Effector memory CD8-positive, alpha-beta T cell (primary cell): ENCODE measurements around the gene RSPO3.

ENCODE experiments used
- ATAC-seq: fragments of 150-1000 bp; cut with Tn5 transposase; replicated peaks from 2 replicates; pipeline ENCODE4 v1.10.0; 2021; ENCODE audit warnings: mild to moderate bottlenecking, moderate library complexity
- DNase-seq, 3 experiments: peaks; one replicate each; pipeline ENCODE4 v3.0.0; 2021
- H3K27ac Mint-ChIP-seq, 2 donors: one replicate each; pipeline ENCODE4 v1.8.0; 2022; ENCODE audit warnings: mild to moderate bottlenecking in 2 of 2, mixed read lengths in 2 of 2, moderate library complexity in 2 of 2
- H3K27me3 Mint-ChIP-seq, 2 donors: one replicate each; pipeline ENCODE4 v1.8.0; 2022; ENCODE audit warnings: mixed read lengths in 2 of 2
- H3K36me3 Mint-ChIP-seq: one replicate; pipeline ENCODE4 v1.8.0; 2022; ENCODE audit warnings: mild to moderate bottlenecking, moderate library complexity, mixed read lengths; ENCODE audit not compliant: insufficient read depth
- H3K4me1 Mint-ChIP-seq, 2 donors: one replicate each; pipeline ENCODE4 v1.8.0; 2022; ENCODE audit warnings: low read depth in 2 of 2, mixed read lengths in 2 of 2
- H3K4me3 Mint-ChIP-seq, 2 donors: one replicate each; pipeline ENCODE4 v1.8.0; 2022; ENCODE audit warnings: mild to moderate bottlenecking in 2 of 2, mixed read lengths in 2 of 2, moderate library complexity in 2 of 2
- H3K9me3 Mint-ChIP-seq, 2 donors: one replicate each; pipeline ENCODE4 v1.8.0; 2022; ENCODE audit warnings: mixed read lengths in 2 of 2

RSPO3 gene

DNA sequence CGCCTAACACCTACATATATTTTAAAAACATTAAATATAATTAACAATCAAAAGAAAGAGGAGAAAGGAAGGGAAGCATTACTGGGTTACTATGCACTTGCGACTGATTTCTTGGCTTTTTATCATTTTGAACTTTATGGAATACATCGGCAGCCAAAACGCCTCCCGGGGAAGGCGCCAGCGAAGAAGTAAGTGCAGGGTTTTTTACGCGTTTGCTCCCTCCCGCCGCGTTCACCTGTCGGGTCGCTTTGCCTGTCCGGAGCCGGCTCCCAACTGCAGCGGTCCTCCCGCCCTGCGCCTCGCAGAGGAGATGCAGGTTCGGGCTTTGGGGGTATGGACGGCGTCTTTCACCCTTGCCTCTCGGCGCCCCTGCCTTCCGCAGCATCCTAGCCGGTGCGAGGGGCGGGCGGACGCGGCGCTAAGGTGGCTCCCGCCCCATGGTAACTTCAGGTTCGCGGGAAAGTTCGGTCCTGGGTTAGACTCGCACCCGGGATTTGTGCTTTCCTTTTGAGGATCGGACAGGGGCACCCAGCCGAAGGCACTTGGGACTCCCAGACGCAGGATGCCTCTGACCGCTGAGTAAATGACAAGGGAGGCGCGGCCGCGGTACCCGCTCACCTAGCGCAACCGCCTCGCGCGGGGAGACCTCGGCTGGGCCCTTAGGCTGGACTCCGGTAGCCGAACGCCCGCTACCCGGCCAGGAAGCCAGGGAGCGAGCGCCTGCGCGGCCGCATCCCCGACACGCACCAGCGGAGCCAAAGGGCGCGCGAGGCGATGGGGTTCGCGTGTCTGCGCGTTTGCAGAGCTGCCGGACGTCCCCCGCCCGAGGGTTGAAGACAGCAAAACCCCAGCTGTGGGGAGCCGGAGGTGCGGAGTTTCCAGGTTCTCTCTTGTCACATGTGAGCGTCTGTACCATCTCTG, 891 bp downstream of the RSPO3 start:
- ATAC-seq (no peak), DNase-seq (no peak)
- H3K27me3 Mint-ChIP-seq: peaks cover 58 to 85% of the 10 kb centered on the region in 2 donors
- peaks cover 3% of the 10 kb centered on the region for H3K36me3 Mint-ChIP-seq
- H3K9me3 Mint-ChIP-seq: no peaks in the 10 kb centered on the region
- H3K4me3 Mint-ChIP-seq: peak overlapping the region; percentile 69 to 79
- no peak overlapping the region for H3K27ac Mint-ChIP-seq
- H3K4me1 Mint-ChIP-seq: peaks cover 12 to 16% of the 10 kb centered on the region in 2 donors

DNA sequence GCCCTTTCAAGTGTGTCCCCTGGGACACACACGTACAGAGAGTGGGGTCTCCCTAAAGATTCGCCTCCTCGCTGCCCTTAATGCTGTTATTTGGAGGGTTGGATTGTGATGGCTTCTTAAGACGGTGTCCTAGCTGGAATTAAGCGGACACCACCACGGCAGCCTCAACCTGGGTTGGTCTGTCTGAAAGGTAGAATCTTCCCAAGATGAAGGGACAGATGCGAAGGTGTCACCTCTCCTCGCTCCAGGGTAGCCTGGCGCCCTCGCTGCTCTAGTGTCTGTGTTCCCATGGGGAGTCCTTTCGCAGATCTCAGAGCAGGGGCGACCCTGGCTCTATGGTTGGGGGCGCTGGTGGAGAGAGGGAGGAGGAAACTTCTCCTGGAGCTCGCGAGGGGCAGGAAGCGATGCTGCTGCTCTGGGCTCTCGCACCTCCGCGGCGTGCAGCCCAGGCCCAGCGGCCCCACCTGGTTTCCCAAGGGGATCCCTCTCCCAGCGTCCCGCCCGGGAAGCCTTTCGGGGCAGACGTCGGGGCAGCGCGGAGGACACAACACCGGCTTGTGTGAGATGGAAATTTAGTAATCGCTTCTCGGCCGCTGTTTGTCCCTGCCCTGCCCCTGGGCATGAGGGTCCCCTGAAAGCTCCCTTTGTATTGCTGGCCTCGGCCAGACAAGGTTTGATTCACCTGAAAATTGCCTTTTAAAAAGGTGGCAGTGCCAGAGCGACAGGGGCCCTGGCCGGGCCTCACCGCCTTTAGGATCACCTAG, 1.7 kb downstream of the RSPO3 start:
- Mint-ChIP-seq H3K27me3 (peaks cover 53 to 78% of the 10 kb centered on the region in 2 donors), H3K4me1 (peaks cover 12 to 16% of the 10 kb centered on the region in 2 donors)
- ATAC-seq: no peak

DNA sequence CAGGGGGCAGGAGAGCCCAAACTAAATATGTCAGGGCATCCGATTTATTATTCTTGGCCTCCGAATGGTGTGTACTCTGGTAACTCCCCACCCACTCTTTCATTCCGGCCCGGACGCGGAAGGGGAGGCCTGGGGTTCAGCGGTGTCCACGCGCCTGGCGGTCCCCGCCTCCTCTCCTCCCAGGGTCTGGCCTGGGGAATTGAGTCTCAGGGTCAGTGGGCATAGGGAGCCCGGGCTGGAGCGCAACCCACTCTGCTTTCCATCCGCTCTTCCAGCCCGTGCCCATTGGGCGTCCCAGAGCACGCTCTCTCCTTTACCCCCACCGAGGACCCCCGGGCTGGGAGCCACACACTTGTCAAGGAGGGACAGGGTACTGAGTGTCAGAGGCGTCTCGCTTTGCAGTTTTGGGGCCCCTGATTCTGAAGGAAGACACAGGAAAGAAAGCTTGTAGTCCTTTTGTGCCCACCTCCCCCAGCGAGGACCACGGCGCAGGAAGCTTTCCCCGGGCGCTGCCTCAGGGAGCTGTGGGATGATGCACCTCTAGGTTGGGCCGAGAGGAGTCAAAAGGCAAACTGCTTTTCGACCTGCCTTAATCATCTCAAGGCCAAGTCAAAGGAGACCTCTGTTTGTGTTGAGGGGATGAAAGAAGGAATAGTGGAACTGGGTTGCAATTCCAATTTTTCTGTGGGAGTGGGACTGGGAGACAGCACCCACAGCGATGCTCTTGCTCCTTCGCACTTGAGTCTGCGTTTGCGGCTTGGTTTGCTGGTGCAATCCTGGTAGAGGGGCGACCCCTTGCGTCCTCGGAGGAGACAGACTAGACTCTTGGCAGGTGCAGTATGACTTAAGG, 2.5 kb downstream of the RSPO3 start:
- Mint-ChIP-seq H3K9me3 (no peaks in the 10 kb centered on the region), H3K36me3 (peaks cover 3% of the 10 kb centered on the region), H3K4me3 (peak overlapping the region; percentile 13 to 59), H3K4me1 (peaks cover 12 to 16% of the 10 kb centered on the region in 2 donors), H3K27me3 (peaks cover 51 to 70% of the 10 kb centered on the region in 2 donors), H3K27ac (no peak overlapping the region)
- ATAC-seq (peak; percentile 40), DNase-seq (peak; percentile 5 to 15 (median 14))

More for the DNA sequence above, 1.7 kb downstream of the RSPO3 start:
- H3K9me3 Mint-ChIP-seq: no peaks in the 10 kb centered on the region
- H3K27ac Mint-ChIP-seq: no peak overlapping the region
- peaks cover 3% of the 10 kb centered on the region for H3K36me3 Mint-ChIP-seq
- no peak for DNase-seq
- H3K4me3 Mint-ChIP-seq: peak overlapping the region; percentile 13 to 59

- H3K4me3 Mint-ChIP-seq: no peak overlapping the region
- DNase-seq (no peak), ATAC-seq (no peak)
- peaks cover 12 to 16% of the 10 kb centered on the region in 2 donors for H3K4me1 Mint-ChIP-seq
- no peaks in the 10 kb centered on the region for H3K9me3 Mint-ChIP-seq
- H3K27ac Mint-ChIP-seq: no peak overlapping the region
- peaks cover 3% of the 10 kb centered on the region for H3K36me3 Mint-ChIP-seq
- H3K27me3 Mint-ChIP-seq: peaks cover 47 to 64% of the 10 kb centered on the region in 2 donors
Measured at GRCh38 chr6:127121637-127121960, 3.1 kb downstream of the RSPO3 start.

DNA sequence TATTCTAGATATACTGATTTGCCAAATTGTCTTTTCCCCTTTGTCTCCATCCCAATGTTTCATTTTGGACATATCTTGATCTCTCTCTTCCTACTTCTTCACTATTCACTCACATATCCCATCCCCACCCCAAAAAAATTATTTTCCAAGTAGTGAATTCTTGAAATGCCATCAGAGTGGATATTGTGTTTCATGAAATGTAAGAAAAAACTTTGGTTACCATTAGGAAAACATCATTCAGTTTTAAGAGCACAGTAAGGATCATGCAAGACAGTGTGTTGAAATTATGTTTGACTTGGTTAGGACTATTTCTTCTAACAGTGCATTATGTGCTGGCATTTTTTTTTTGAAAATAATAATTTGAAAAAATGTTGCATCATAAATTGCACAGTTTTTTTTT, 5.7 kb downstream of the RSPO3 start:
- Mint-ChIP-seq H3K4me1 (peaks cover 6 to 8% of the 10 kb centered on the region in 2 donors), H3K27ac (no peak overlapping the region), H3K36me3 (peaks cover 3% of the 10 kb centered on the region), H3K4me3 (no peak overlapping the region), H3K27me3 (peaks cover 27 to 38% of the 10 kb centered on the region in 2 donors), H3K9me3 (no peaks in the 10 kb centered on the region)
- ATAC-seq: no peak
- no peak for DNase-seq

GRCh38 chr6:127124680-127125079, 6.2 kb downstream of the RSPO3 start:
- Mint-ChIP-seq H3K36me3 (peaks cover 3% of the 10 kb centered on the region), H3K9me3 (no peaks in the 10 kb centered on the region), H3K27ac (no peak overlapping the region), H3K4me1 (peaks cover 6 to 8% of the 10 kb centered on the region in 2 donors), H3K27me3 (peaks cover 30 to 33% of the 10 kb centered on the region in 2 donors), H3K4me3 (no peak overlapping the region)
- DNase-seq: no peak
- ATAC-seq: no peak

- H3K27me3 Mint-ChIP-seq: peaks cover 6 to 14% of the 10 kb centered on the region in 2 donors
- no peak for DNase-seq
- no peak overlapping the region for H3K4me3 Mint-ChIP-seq
- H3K9me3 Mint-ChIP-seq: no peaks in the 10 kb centered on the region
- no peak overlapping the region for H3K27ac Mint-ChIP-seq
- no peak for ATAC-seq
- H3K4me1 Mint-ChIP-seq: no peaks in the 10 kb centered on the region
- no peaks in the 10 kb centered on the region for H3K36me3 Mint-ChIP-seq
Measured at GRCh38 chr6:127128066-127128465, 9.6 kb downstream of the RSPO3 start.

GRCh38 chr6:127129251-127129650, 10.8 kb downstream of the RSPO3 start:
- H3K36me3 Mint-ChIP-seq: no peaks in the 10 kb centered on the region
- H3K4me3 Mint-ChIP-seq: no peak overlapping the region
- no peaks in the 10 kb centered on the region for H3K4me1 Mint-ChIP-seq
- peaks cover 0 to 14% of the 10 kb centered on the region in 2 donors for H3K27me3 Mint-ChIP-seq
- DNase-seq (no peak), ATAC-seq (no peak)
- H3K9me3 Mint-ChIP-seq: no peaks in the 10 kb centered on the region
- H3K27ac Mint-ChIP-seq: no peak overlapping the region

DNA sequence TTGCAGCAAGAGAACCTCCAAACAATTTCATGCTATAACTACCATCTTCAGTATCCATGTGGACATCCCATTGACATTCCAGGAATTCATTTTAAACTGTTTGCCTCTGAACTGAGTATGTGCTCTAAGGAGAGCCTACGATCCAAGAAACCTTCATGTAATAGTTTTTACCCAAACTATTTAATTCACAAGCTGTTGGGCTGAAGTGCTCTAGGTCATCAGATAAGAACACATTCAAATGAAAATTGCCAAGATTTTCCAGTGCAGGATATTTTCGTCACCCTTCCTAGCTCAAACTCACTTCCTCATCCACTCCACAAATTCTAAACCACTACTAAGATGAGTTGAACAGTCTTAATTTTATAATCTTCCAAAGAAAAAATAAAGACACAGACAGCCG, 12.8 kb downstream of the RSPO3 start:
- H3K4me3 Mint-ChIP-seq: no peak overlapping the region
- DNase-seq: no peak
- H3K9me3 Mint-ChIP-seq: no peaks in the 10 kb centered on the region
- ATAC-seq: no peak
- no peaks in the 10 kb centered on the region for H3K4me1 Mint-ChIP-seq
- H3K27ac Mint-ChIP-seq: no peak overlapping the region
- peaks cover 0 to 9% of the 10 kb centered on the region in 2 donors for H3K27me3 Mint-ChIP-seq
- H3K36me3 Mint-ChIP-seq: no peaks in the 10 kb centered on the region

- no peak overlapping the region for H3K4me3 Mint-ChIP-seq
Measured at GRCh38 chr6:127131772-127132376, 13.4 kb downstream of the RSPO3 start.

DNA sequence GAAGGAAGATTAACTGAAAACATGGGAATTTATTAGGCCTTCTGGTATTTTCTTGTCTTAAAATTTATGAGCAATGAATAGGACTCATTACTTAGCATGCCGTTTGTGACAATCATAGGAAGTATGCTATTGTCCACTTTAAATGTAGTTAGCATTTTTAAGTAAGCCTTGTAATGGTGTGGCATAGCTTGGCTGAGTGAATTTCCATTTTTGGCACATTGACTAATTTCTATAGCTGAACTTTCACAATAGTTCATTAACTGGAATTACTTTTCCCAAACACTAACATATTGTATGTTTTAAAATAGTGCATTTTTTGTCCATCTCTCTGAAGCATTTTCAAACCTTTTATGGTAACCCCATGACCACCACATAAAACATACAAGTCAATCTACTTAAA, 15.7 kb downstream of the RSPO3 start:
- Mint-ChIP-seq H3K36me3 (no peaks in the 10 kb centered on the region), H3K27ac (no peak overlapping the region), H3K4me1 (no peaks in the 10 kb centered on the region), H3K4me3 (no peak overlapping the region), H3K9me3 (no peaks in the 10 kb centered on the region), H3K27me3 (peaks cover 7 to 9% of the 10 kb centered on the region in 2 donors)
- DNase-seq (no peak), ATAC-seq (no peak)

More at GRCh38 chr6:127131772-127132376, 13.4 kb downstream of the RSPO3 start:
- Mint-ChIP-seq H3K27ac (no peak overlapping the region), H3K4me1 (no peaks in the 10 kb centered on the region), H3K27me3 (peaks cover 6 to 9% of the 10 kb centered on the region in 2 donors), H3K9me3 (no peaks in the 10 kb centered on the region), H3K36me3 (no peaks in the 10 kb centered on the region)
- no peak for ATAC-seq
- no peak for DNase-seq

DNA sequence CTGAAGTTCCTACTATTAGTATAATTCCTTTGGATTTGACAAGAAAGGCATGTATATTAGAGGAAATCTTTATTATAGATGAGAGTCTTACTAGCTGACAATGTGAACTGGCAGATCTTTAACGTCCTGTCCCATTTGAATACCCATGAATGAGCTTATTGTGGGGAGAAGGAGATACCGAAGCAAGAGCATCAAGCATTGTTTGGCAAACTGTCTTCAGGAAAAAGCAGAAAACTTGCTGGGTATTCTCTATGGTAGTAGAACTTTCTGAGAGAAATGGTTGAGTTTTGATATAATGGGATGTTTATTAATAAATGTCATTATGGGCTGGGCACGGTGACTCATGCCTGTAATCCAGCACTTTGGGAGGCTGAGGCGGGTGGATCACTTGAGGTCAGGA, 18.3 kb downstream of the RSPO3 start:
- no peaks in the 10 kb centered on the region for H3K36me3 Mint-ChIP-seq
- DNase-seq (no peak), ATAC-seq (no peak)
- no peaks in the 10 kb centered on the region for H3K4me1 Mint-ChIP-seq
- peaks cover 0 to 7% of the 10 kb centered on the region in 2 donors for H3K27me3 Mint-ChIP-seq
- H3K9me3 Mint-ChIP-seq: no peaks in the 10 kb centered on the region
- H3K27ac Mint-ChIP-seq: no peak overlapping the region
- H3K4me3 Mint-ChIP-seq: no peak overlapping the region

- Mint-ChIP-seq H3K4me1 (no peaks in the 10 kb centered on the region), H3K27ac (no peak overlapping the region), H3K27me3 (peaks cover 30 to 35% of the 10 kb centered on the region in 2 donors), H3K36me3 (no peaks in the 10 kb centered on the region), H3K9me3 (no peaks in the 10 kb centered on the region), H3K4me3 (no peak overlapping the region)
- DNase-seq (no peak), ATAC-seq (no peak)
Measured at GRCh38 chr6:127146932-127147331, 28.5 kb downstream of the RSPO3 start.
